ENCODE results near the gene WEE1. TPM values are rescaled to one million over a fixed set of nuclear protein-coding genes. Genes with fewer than 3 reads are reported as not detected.

The WEE1 gene
- total and polyA plus RNA-seq, 2 experiments from 2014 or later: 50.7 to 149 TPM

Small RNAs within 50 kb of the gene (small RNA-seq; reads per million reads assigned to genes)
- gene RF01210 (ENCODE audit: low replicate concordance): not detected

Other genes with a start within 250 kb of the WEE1 start
- gene IPO7, start 189.0 kb upstream of the WEE1 start, total RNA-seq (2014; rRNA removed; shearing (Covaris generic)): 271 and 328 TPM in 2 replicates
- gene IPO7, start 189.0 kb upstream of the WEE1 start, polyA plus RNA-seq (2016; fragmentation: Nextera tagmentation; extraction: Ambion mirVana): 56.1 TPM in 2 replicates
- gene ZNF143, start 112.7 kb upstream of the WEE1 start, total RNA-seq (2014; rRNA removed; shearing (Covaris generic)): 43.3 and 44.2 TPM in 2 replicates
- gene ZNF143, start 112.7 kb upstream of the WEE1 start, polyA plus RNA-seq (2016; fragmentation: Nextera tagmentation; extraction: Ambion mirVana): 30.7 and 33.5 TPM in 2 replicates
- 29.0 and 30.3 TPM in 2 replicates for gene SWAP70, start 90.4 kb downstream of the WEE1 start, total RNA-seq (2014; rRNA removed; shearing (Covaris generic))
- 28.2 and 33.3 TPM in 2 replicates for gene SWAP70, start 90.4 kb downstream of the WEE1 start, polyA plus RNA-seq (2016; fragmentation: Nextera tagmentation; extraction: Ambion mirVana)